ENCODE results near the gene SHH. TPM values are rescaled to one million over a fixed set of nuclear protein-coding genes. Genes with fewer than 3 reads are reported as not detected.

The SHH gene
- total and polyA plus RNA-seq, 2 of the 4 experiments (the other 2 are of a cell fraction), result under 0.01 to 0.03 TPM

DNA sequence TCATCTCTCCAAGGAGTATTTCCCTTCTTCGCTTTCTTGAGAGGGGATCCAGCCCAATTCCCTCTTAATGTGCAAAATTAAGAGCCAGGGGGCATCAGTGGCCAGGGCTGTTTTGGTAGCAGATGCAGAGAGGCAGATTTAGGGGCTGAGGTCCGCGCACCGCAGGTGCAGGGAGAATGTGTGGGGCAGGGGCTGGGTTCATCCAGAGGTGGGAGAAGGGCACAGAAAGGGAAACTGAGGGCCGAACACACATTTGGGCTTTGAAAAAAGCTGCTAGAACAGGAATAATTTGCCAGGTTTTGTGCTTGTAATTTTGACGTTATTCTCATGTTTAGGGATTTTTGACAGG, 6.5 kb upstream of the SHH start:
- dilution Hi-C loops (cut with HindIII; ENCODE audit: low sequenced_read_pairs, unreplicated experiment), result no loop called here
- Histone ChIP-seq H2AK9ac (replicated peaks; ENCODE audit: low read depth, low read length, poor library complexity) (no peak overlapping the region), H2BK20ac (ENCODE audit: low read depth, low read length) (no peak overlapping the region), H4K91ac (ENCODE audit: insufficient read depth, low read depth, low read length) (no peak overlapping the region), H2AK5ac (ENCODE audit: low read depth, low read length) (no peak overlapping the region), H3K56ac (ENCODE audit: extremely low read depth, insufficient read depth, low read length) (no peak overlapping the region), H3K4ac (ENCODE audit: low read depth, low read length) (no peak overlapping the region), H3K79me1 (ENCODE audit: low read depth in 1 of 2, low read length in 2 of 2) (no peaks in the 10 kb centered on the region), H3K14ac (replicated peaks; ENCODE audit: low read depth, low read length) (no peak overlapping the region), H4K8ac (ENCODE audit: low read depth in 2 of 2, low read length in 2 of 2) (no peak overlapping the region), H3K4me2 (ENCODE audit: low read depth, low read length) (no peak overlapping the region), H2AFZ (replicated peaks; ENCODE audit: low read length, poor library complexity) (no peak overlapping the region), H4K5ac (ENCODE audit: low read depth, low read length) (no peak overlapping the region), H3K27ac (ENCODE audit: insufficient read depth, low read length) (no peak overlapping the region), H3K23ac (ENCODE audit: low read depth, low read length) (no peak overlapping the region), H3K4me1 (ENCODE audit: control insufficient read depth, insufficient read depth, low read length) (no peaks in the 10 kb centered on the region), H3K9me1 (ENCODE audit: insufficient read depth, low read length) (no peaks in the 10 kb centered on the region), H3K18ac (ENCODE audit: low read depth, low read length) (no peak overlapping the region), H2BK120ac (ENCODE audit: low read depth, low read length) (no peak overlapping the region), H3K36me3 (ENCODE audit: control insufficient read depth, insufficient read depth, low read length) (no peaks in the 10 kb centered on the region), H3K9ac (ENCODE audit: low read depth, low read length) (no peak overlapping the region), H4K20me1 (ENCODE audit: insufficient read depth, low read length) (no peaks in the 10 kb centered on the region; the same call in 1 of the 2 replicates), H2BK5ac (ENCODE audit: low read depth, low read length, poor library complexity, severe bottlenecking) (no peak overlapping the region), H3K27me3 (ENCODE audit: control insufficient read depth, insufficient read depth, low read length) (peaks cover 11% of the 10 kb centered on the region; the same call in 1 of the 2 replicates), H3K9me3 (ENCODE audit: control insufficient read depth, insufficient read depth, low read length) (no peaks in the 10 kb centered on the region), H2BK15ac (ENCODE audit: low read depth, low read length) (no peak overlapping the region), H3K4me3 (ENCODE audit: insufficient read depth, low read depth, low read length) (no peak overlapping the region)
- WGBS, 2 experiments (ENCODE audit: extremely low coverage in 2 of 2, insufficient read length in 1 of 2), result 100% methylated on average over 1 of the region's 6 CpGs; no CpG with 5 or more reads in 1 of the 2 experiments
- no peak for DNase-seq
- no TSS peak for BruUV-seq (replicated peaks)
- TF ChIP-seq RAD21 (IDR thresholded peaks at IDR 0.05; ENCODE audit: low read length) (no peak), MAZ (IDR thresholded peaks at IDR 0.05; ENCODE audit: borderline replicate concordance, low read depth, low read length) (no peak), MXI1 (IDR thresholded peaks at IDR 0.05; ENCODE audit: borderline replicate concordance, low read depth, low read length) (no peak), POLR2A (IDR thresholded peaks at IDR 0.05; ENCODE audit: low read depth, low read length) (no peak), FOS (IDR thresholded peaks at IDR 0.05; ENCODE audit: low read depth, low read length) (no peak), BHLHE40 (IDR thresholded peaks at IDR 0.05; ENCODE audit: low read depth, low read length) (no peak), CHD1 (IDR thresholded peaks at IDR 0.05; ENCODE audit: low read depth, low read length) (no peak), SMC3 (IDR thresholded peaks at IDR 0.05; ENCODE audit: low read depth, low read length) (no peak), RCOR1 (IDR thresholded peaks at IDR 0.05; ENCODE audit: insufficient replicate concordance, low read length) (no peak), MAFK (IDR thresholded peaks at IDR 0.05; ENCODE audit: low read depth, low read length) (no peak), NFE2L2 (IDR thresholded peaks at IDR 0.05; ENCODE audit: low read depth, low read length) (no peak), CEBPB (IDR thresholded peaks at IDR 0.05; ENCODE audit: low read depth, low read length) (no peak), RFX5 (IDR thresholded peaks at IDR 0.05; ENCODE audit: low read depth, low read length) (no peak)
- TF ChIP-seq, protein P1, sequence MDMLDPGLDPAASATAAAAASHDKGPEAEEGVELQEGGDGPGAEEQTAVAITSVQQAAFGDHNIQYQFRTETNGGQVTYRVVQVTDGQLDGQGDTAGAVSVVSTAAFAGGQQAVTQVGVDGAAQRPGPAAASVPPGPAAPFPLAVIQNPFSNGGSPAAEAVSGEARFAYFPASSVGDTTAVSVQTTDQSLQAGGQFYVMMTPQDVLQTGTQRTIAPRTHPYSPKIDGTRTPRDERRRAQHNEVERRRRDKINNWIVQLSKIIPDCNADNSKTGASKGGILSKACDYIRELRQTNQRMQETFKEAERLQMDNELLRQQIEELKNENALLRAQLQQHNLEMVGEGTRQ (IDR thresholded peaks at IDR 0.05; ENCODE audit: low read depth, low read length), result no peak
- TF ChIP-seq, protein P2, sequence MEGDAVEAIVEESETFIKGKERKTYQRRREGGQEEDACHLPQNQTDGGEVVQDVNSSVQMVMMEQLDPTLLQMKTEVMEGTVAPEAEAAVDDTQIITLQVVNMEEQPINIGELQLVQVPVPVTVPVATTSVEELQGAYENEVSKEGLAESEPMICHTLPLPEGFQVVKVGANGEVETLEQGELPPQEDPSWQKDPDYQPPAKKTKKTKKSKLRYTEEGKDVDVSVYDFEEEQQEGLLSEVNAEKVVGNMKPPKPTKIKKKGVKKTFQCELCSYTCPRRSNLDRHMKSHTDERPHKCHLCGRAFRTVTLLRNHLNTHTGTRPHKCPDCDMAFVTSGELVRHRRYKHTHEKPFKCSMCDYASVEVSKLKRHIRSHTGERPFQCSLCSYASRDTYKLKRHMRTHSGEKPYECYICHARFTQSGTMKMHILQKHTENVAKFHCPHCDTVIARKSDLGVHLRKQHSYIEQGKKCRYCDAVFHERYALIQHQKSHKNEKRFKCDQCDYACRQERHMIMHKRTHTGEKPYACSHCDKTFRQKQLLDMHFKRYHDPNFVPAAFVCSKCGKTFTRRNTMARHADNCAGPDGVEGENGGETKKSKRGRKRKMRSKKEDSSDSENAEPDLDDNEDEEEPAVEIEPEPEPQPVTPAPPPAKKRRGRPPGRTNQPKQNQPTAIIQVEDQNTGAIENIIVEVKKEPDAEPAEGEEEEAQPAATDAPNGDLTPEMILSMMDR (conservative IDR thresholded peaks at IDR 0.05; ENCODE audit: low read depth, low read length), result no peak
- TF ChIP-seq, protein P3, sequence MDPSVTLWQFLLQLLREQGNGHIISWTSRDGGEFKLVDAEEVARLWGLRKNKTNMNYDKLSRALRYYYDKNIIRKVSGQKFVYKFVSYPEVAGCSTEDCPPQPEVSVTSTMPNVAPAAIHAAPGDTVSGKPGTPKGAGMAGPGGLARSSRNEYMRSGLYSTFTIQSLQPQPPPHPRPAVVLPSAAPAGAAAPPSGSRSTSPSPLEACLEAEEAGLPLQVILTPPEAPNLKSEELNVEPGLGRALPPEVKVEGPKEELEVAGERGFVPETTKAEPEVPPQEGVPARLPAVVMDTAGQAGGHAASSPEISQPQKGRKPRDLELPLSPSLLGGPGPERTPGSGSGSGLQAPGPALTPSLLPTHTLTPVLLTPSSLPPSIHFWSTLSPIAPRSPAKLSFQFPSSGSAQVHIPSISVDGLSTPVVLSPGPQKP (IDR thresholded peaks at IDR 0.05; ENCODE audit: borderline replicate concordance, low read depth, low read length), result no peak
- no peak for ATAC-seq (ENCODE audit: low read depth)
- ChIA-PET CTCF (no interaction called here), POLR2A (ENCODE audit: unreplicated experiment) (no interaction called here)
- in situ Hi-C loops (cut with MboI; ENCODE audit: low sequenced_read_pairs), result loop anchor here (10.0 to 25.0 kb wide), 2 partner anchors 656 to 819 kb away; partner anchors contain the start of gene RNF32
- intact Hi-C loops (cut with micrococcal nuclease), result no loop called here
